H1 (cell line): ENCODE data around the gene PACSIN2. TPM values are rescaled to one million over a fixed set of nuclear protein-coding genes. Genes with fewer than 3 reads are reported as not detected.

Source experiments
- CTCF ChIA-PET: fragments of 300-600 bp; sonication (Branson Sonifier 250); formaldehyde crosslinking; loops from one replicate; lab custom pipeline; 2021; ENCODE audit not compliant: partially characterized antibody; lab: Charles Lee
- POLR2A ChIA-PET: fragments of 300-600 bp; sonication (Branson Sonifier 250); formaldehyde crosslinking; loops from one replicate; lab custom pipeline; 2021; ENCODE audit warnings: inconsistent platforms; ENCODE audit not compliant: partially characterized antibody; lab: Charles Lee
- DNase-seq, 2 experiments: peaks; one replicate each; pipeline versions ENCODE4 v3.0.0 to v3.0.0-alpha.2; 2010 to 2022; ENCODE audit warnings: low spot score in 2 of 2, low read depth in 1 of 2, mixed read lengths in 1 of 2
- FAIRE-seq: peaks from 2 replicates; lab custom pipeline; 2011; peaks lifted over from hg19 to GRCh38; lab: Jason Lieb, UNC
- H2AFZ ChIP-seq: 2 replicates; pipeline ENCODE4 v1.8.1; 2012; ENCODE audit warnings: low read length, inconsistent platforms
- H2AK5ac ChIP-seq: 2 replicates; pipeline ENCODE4 v1.6.1; 2013; ENCODE audit warnings: low read depth, low read length
- H2BK120ac ChIP-seq: replicated peaks from 2 replicates; pipeline ENCODE3; 2013; ENCODE audit warnings: low read depth, low read length, inconsistent platforms
- H2BK12ac ChIP-seq: 2 replicates; pipeline ENCODE4 v1.6.1; 2013; ENCODE audit warnings: low read depth, low read length
- H2BK15ac ChIP-seq: 2 replicates; pipeline ENCODE4 v1.6.1; 2013; ENCODE audit warnings: low read length
- H2BK20ac ChIP-seq: 2 replicates; pipeline ENCODE4 v1.6.1; 2013; ENCODE audit warnings: low read length
- H2BK5ac ChIP-seq: 2 replicates; pipeline ENCODE4 v1.6.1; 2013; ENCODE audit warnings: low read depth, low read length
- H3K14ac ChIP-seq: 2 replicates; pipeline ENCODE4 v1.6.1; 2013; ENCODE audit warnings: inconsistent platforms; ENCODE audit not compliant: insufficient read length
- H3K18ac ChIP-seq: 2 replicates; pipeline ENCODE4 v1.6.1; 2013; ENCODE audit warnings: low read length; ENCODE audit errors: extremely low read depth
- H3K23ac ChIP-seq: 2 replicates; pipeline ENCODE4 v1.6.1; 2013; ENCODE audit warnings: inconsistent platforms; ENCODE audit not compliant: insufficient read length
- H3K23me2 ChIP-seq: 2 replicates; pipeline ENCODE4 v1.6.1; 2013; ENCODE audit warnings: low read depth, low read length
- H3K27ac ChIP-seq: 2 replicates; pipeline ENCODE4 v1.6.1; 2011; ENCODE audit warnings: low read depth, low read length, inconsistent platforms
- H3K27me3 ChIP-seq, 4 experiments: replicated peaks in 1 of 4; 1 replicate in 1 of 4; 2 replicates in 3 of 4; pipeline versions ENCODE4 v1.6.1 to v1.8.1; 2011 to 2013; ENCODE audit warnings: low read length in 3 of 4, mild to moderate bottlenecking in 3 of 4, inconsistent platforms in 2 of 4, mixed read lengths in 2 of 4, moderate library complexity in 1 of 4; ENCODE audit not compliant: control insufficient read depth in 3 of 4, insufficient read depth in 3 of 4; ENCODE audit errors: extremely low read depth in 1 of 4
- H3K36me3 ChIP-seq, 4 experiments: 2 replicates each; pipeline versions ENCODE4 v1.6.1 to v1.8.1; 2011 to 2013; ENCODE audit warnings: mild to moderate bottlenecking in 4 of 4, low read length in 3 of 4, moderate library complexity in 2 of 4, control low read depth in 1 of 4, inconsistent platforms in 1 of 4; ENCODE audit not compliant: insufficient read depth in 4 of 4, control insufficient read depth in 2 of 4
- H3K4ac ChIP-seq: replicated peaks from 2 replicates; pipeline ENCODE3; 2013; ENCODE audit warnings: low read length, low read depth, mixed read lengths, inconsistent platforms; ENCODE audit not compliant: insufficient read length
- H3K4me1 ChIP-seq, 4 experiments: replicated peaks in 1 of 4; 1 replicate in 1 of 4; 2 replicates in 3 of 4; pipeline versions ENCODE4 v1.6.1 to v1.8.1; 2011 to 2013; ENCODE audit warnings: low read length in 3 of 4, inconsistent platforms in 2 of 4, mixed read lengths in 1 of 4; ENCODE audit not compliant: insufficient read depth in 4 of 4, control insufficient read depth in 3 of 4
- H3K4me2 ChIP-seq, 2 experiments: 2 replicates each; pipeline versions ENCODE4 v1.6.1 to v1.8.1; 2011 to 2013; ENCODE audit warnings: low read depth in 2 of 2, low read length in 2 of 2, control low read depth in 1 of 2, inconsistent platforms in 1 of 2, mild to moderate bottlenecking in 1 of 2; ENCODE audit not compliant: insufficient read depth in 1 of 2
- H3K4me3 ChIP-seq, 4 experiments: fragments of 200-600, 300-600 bp in 1 of 4; sonication (generic), shearing (Covaris generic), sonication (Bioruptor Twin) in 1 of 4; 2 replicates each; pipeline versions ENCODE4 v1.5.1 to v1.8.1; 2011 to 2016; ENCODE audit warnings: low read length in 4 of 4, low read depth in 3 of 4, control low read depth in 2 of 4, inconsistent platforms in 2 of 4, mild to moderate bottlenecking in 2 of 4, mixed read lengths in 1 of 4, moderate library complexity in 1 of 4; ENCODE audit not compliant: insufficient read depth in 2 of 4; ENCODE audit errors: extremely low read depth in 1 of 4
- H3K56ac ChIP-seq: replicated peaks from 2 replicates; pipeline ENCODE3; 2013; ENCODE audit warnings: low read depth, mild to moderate bottlenecking, mixed read lengths, low read length, inconsistent platforms; ENCODE audit not compliant: insufficient read length
- H3K79me1 ChIP-seq: 2 replicates; pipeline ENCODE4 v1.6.1; 2013; ENCODE audit warnings: low read depth, low read length, control low read depth
- H3K79me2 ChIP-seq, 2 experiments: 2 replicates each; pipeline versions ENCODE4 v1.6.1 to v1.8.1; 2012 to 2013; ENCODE audit warnings: low read length in 2 of 2, mild to moderate bottlenecking in 2 of 2, inconsistent platforms in 1 of 2; ENCODE audit not compliant: insufficient read depth in 2 of 2, control insufficient read depth in 1 of 2
- H3K9ac ChIP-seq, 4 experiments: replicated peaks in 1 of 4; 1 replicate in 1 of 4; 2 replicates in 3 of 4; pipeline versions ENCODE4 v1.6.1 to v1.8.1; 2011 to 2013; ENCODE audit warnings: low read depth in 3 of 4, low read length in 3 of 4, control low read depth in 2 of 4, mild to moderate bottlenecking in 2 of 4, moderate library complexity in 2 of 4, inconsistent platforms in 1 of 4; ENCODE audit errors: extremely low read depth in 1 of 4
- H3K9me3 ChIP-seq, 2 experiments: 2 replicates each; pipeline versions ENCODE4 v1.6.1 to v1.8.1; 2012 to 2013; ENCODE audit warnings: mild to moderate bottlenecking in 2 of 2, moderate library complexity in 2 of 2, control low read depth in 1 of 2, inconsistent platforms in 1 of 2, low read depth in 1 of 2, low read length in 1 of 2, mixed read lengths in 1 of 2; ENCODE audit not compliant: insufficient read depth in 2 of 2
- H4K20me1 ChIP-seq, 2 experiments: replicated peaks in 1 of 2; 2 replicates each; pipeline versions ENCODE3 to v1.8.1; 2011 to 2013; ENCODE audit warnings: inconsistent platforms in 2 of 2, low read length in 2 of 2, mild to moderate bottlenecking in 1 of 2; ENCODE audit not compliant: insufficient read depth in 2 of 2, control insufficient read depth in 1 of 2
- H4K5ac ChIP-seq: 2 replicates; pipeline ENCODE4 v1.6.1; 2013; ENCODE audit warnings: low read length, low read depth, mixed read lengths, inconsistent platforms; ENCODE audit not compliant: insufficient read length
- H4K8ac ChIP-seq: 2 replicates; pipeline ENCODE4 v1.8.0; 2013; ENCODE audit warnings: mild to moderate bottlenecking, moderate library complexity, low read length, inconsistent platforms; ENCODE audit not compliant: insufficient read depth; ENCODE audit errors: extremely low read depth
- H4K91ac ChIP-seq: replicated peaks from 2 replicates; pipeline ENCODE3; 2013; ENCODE audit warnings: low read length, mixed read lengths, inconsistent platforms; ENCODE audit not compliant: insufficient read length
- CEBPB ChIP-seq: IDR thresholded peaks from 2 replicates; pipeline ENCODE4 v1.6.1; 2012; ENCODE audit warnings: low read depth, low read length
- CREB1 ChIP-seq: IDR thresholded peaks from 2 replicates; pipeline ENCODE4 v1.6.1; 2012; ENCODE audit warnings: inconsistent platforms
- GTF2F1 ChIP-seq: IDR thresholded peaks from 2 replicates; pipeline ENCODE4 v1.6.1; 2012; ENCODE audit warnings: low read depth, low read length, improper control_type of control experiment, borderline replicate concordance
- HDAC6 ChIP-seq: IDR thresholded peaks from one replicate; pipeline ENCODE4 v1.7.1; 2012; ENCODE audit warnings: low read depth, mild to moderate bottlenecking, inconsistent platforms, low read length, moderate library complexity
- KDM1A ChIP-seq: fragments of 200-600, 300-600 bp; sonication (generic); IDR thresholded peaks from 2 replicates; pipeline ENCODE4 v1.7.1; 2016; ENCODE audit warnings: mild to moderate bottlenecking, low read length, borderline replicate concordance
- KDM4A ChIP-seq: IDR thresholded peaks from one replicate; pipeline ENCODE4 v1.7.1; 2012; ENCODE audit warnings: low read depth, mild to moderate bottlenecking, moderate library complexity, low read length, inconsistent platforms; ENCODE audit not compliant: severe bottlenecking
- MAX ChIP-seq: IDR thresholded peaks from 2 replicates; pipeline ENCODE4 v1.6.1; 2012; ENCODE audit warnings: inconsistent platforms
- NANOG ChIP-seq: IDR thresholded peaks from 2 replicates; pipeline ENCODE4 v1.6.1; 2011; ENCODE audit warnings: low read length, low read depth, mild to moderate bottlenecking, inconsistent platforms; ENCODE audit not compliant: insufficient read depth, poor library complexity, severe bottlenecking
- NRF1 ChIP-seq: IDR thresholded peaks from 2 replicates; pipeline ENCODE4 v1.6.1; 2011; ENCODE audit warnings: mild to moderate bottlenecking, low read depth, low read length, improper control_type of control experiment
- RAD21 ChIP-seq, 2 experiments: IDR thresholded peaks in 1 of 2; conservative IDR thresholded peaks in 1 of 2; 2 replicates each; pipeline ENCODE4 v1.6.1; 2011; ENCODE audit warnings: low read depth in 2 of 2, low read length in 2 of 2, improper control_type of control experiment in 1 of 2, inconsistent platforms in 1 of 2, mild to moderate bottlenecking in 1 of 2, moderate library complexity in 1 of 2
- SP2 ChIP-seq: IDR thresholded peaks from 2 replicates; pipeline ENCODE4 v1.6.1; 2012; ENCODE audit warnings: mild to moderate bottlenecking, low read length, inconsistent platforms
- SP4 ChIP-seq: IDR thresholded peaks from 2 replicates; pipeline ENCODE4 v1.6.1; 2012; ENCODE audit warnings: low read length, inconsistent platforms
- TAF7 ChIP-seq: optimal IDR thresholded peaks from 2 replicates; pipeline ENCODE3; 2011; ENCODE audit warnings: low read depth, mild to moderate bottlenecking, inconsistent platforms, low read length, moderate library complexity, borderline replicate concordance
- TBP ChIP-seq: IDR thresholded peaks from 2 replicates; pipeline ENCODE4 v1.6.1; 2011; ENCODE audit warnings: low read depth, low read length, improper control_type of control experiment
- WGBS, 2 experiments: shearing (Covaris generic) in 1 of 2; methylation state at CpG; one replicate each; pipeline versions ENCODE4 v1.1.6 to v1.1.7; 2013 to 2015; ENCODE audit warnings: low lambda C conversion rate in 2 of 2, mixed read lengths in 2 of 2, inconsistent platforms in 1 of 2, low coverage in 1 of 2, missing lambda C conversion rate in 1 of 2; ENCODE audit not compliant: insufficient replicate concordance in 2 of 2, insufficient coverage in 1 of 2, insufficient read length in 1 of 2; ENCODE audit errors: extremely low coverage in 1 of 2, missing lambda C conversion rate in 1 of 2; 5-methylcytosine and 5-hydroxymethylcytosine counted together
- polyA plus RNA-seq, 7 experiments: library from polyadenylated mRNA; depleted of rRNA in 3 of 7; stranded (reverse) in 5 of 7; unstranded in 2 of 7; fragments of >200 nt in 5 of 7; fragments of 200-250 nt in 2 of 7; gene quantifications; 1 replicate in 5 of 7; 2 replicates in 1 of 7; 4 replicates in 1 of 7; pipeline versions ENCODE4 v1.2.1 to v1.2.3, GENCODE V29; 2011 to 2013; ENCODE audit warnings: missing spikeins in 2 of 7, mixed read lengths in 2 of 7
- total RNA-seq: library from RNA; stranded (reverse); fragmentation: NEBNext Ultra II Directional; extraction: Animal tissue kit (Norgen Biotek cat#: 25700); gene quantifications from 2 replicates; pipeline ENCODE4 v1.2.1, GENCODE V29; 2021

Gene PACSIN2
- total and polyA plus RNA-seq, 2 of the 8 experiments (the other 6 are each of a cell fraction or from before 2014, with no cell fraction given): 44.8 to 64.2 TPM

GRCh38 chr22:42844756-42845155, 170.2 kb downstream of the PACSIN2 start:
- Histone ChIP-seq H3K79me2 (no peaks in the 10 kb centered on the region), H3K23ac (no peak overlapping the region), H4K5ac (no peak overlapping the region), H3K23me2 (no peaks in the 10 kb centered on the region), H3K4me3 (no peak overlapping the region), H3K4me2 (no peak overlapping the region), H3K27ac (no peak overlapping the region), H4K8ac (no peak overlapping the region), H4K91ac (no peak overlapping the region), H4K20me1 (peaks cover 0 to 1% of the 10 kb centered on the region in 2 experiments), H3K36me3 (no peaks in the 10 kb centered on the region), H2BK15ac (no peak overlapping the region), H3K56ac (no peak overlapping the region), H3K9ac (no peak overlapping the region), H2BK120ac (no peak overlapping the region), H2AK5ac (no peak overlapping the region), H3K18ac (no peak overlapping the region), H3K79me1 (no peaks in the 10 kb centered on the region), H2BK20ac (no peak overlapping the region), H2BK5ac (no peak overlapping the region), H3K27me3 (no peaks in the 10 kb centered on the region), H3K4ac (no peak overlapping the region), H3K4me1 (no peaks in the 10 kb centered on the region), H2BK12ac (no peak overlapping the region), H3K9me3 (no peaks in the 10 kb centered on the region), H3K14ac (no peak overlapping the region), H2AFZ (no peak overlapping the region)
- WGBS, 2 experiments: 91% methylated on average over 4 of the region's 4 CpGs; no CpG with 5 or more reads in 1 of the 2 experiments
- POLR2A ChIA-PET: interaction anchor here (0.7 to 1.5 kb wide), 2 partner anchors 230 to 259 kb away, joined by 3 to 6 read pairs; partner anchors contain the start of gene POLDIP3
- DNase-seq (no peak), FAIRE-seq (no peak)
- CTCF ChIA-PET: interaction anchor here (0.5 to 1.7 kb wide), 2 partner anchors 25 to 30 kb away, joined by 3 to 6 read pairs; no protein-coding TSS in a partner anchor
- no peak for TF ChIP-seq SP4
- TF ChIP-seq KDM4A: no peak
- no peak for TF ChIP-seq NANOG
- TF ChIP-seq CREB1: no peak
- no peak for TF ChIP-seq CEBPB
- TF ChIP-seq KDM1A: no peak
- TF ChIP-seq HDAC6: no peak
- TF ChIP-seq MAX: no peak
- no peak for TF ChIP-seq RAD21 (IDR thresholded peaks at IDR 0.05 in 1 of 2, conservative IDR thresholded peaks at IDR 0.05 in 1 of 2; ENCODE audit: low read depth in 2 of 2, low read length in 2 of 2)
- no peak for TF ChIP-seq SP2
- TF ChIP-seq TAF7: no peak
- no peak for TF ChIP-seq NRF1
- TF ChIP-seq TBP: no peak
- TF ChIP-seq GTF2F1: no peak
